Stimulated activated CD8-positive, alpha-beta memory T cell treated with anti-CD3 and anti-CD28 coated beads, Interleukin-4, amount 100 ng/mL, for 48 hours (primary cell): ENCODE data around the gene STIM1.

ENCODE experiments used
- DNase-seq: peaks from one replicate; pipeline ENCODE4 v3.0.0-alpha.2; 2020

STIM1 gene

DNA sequence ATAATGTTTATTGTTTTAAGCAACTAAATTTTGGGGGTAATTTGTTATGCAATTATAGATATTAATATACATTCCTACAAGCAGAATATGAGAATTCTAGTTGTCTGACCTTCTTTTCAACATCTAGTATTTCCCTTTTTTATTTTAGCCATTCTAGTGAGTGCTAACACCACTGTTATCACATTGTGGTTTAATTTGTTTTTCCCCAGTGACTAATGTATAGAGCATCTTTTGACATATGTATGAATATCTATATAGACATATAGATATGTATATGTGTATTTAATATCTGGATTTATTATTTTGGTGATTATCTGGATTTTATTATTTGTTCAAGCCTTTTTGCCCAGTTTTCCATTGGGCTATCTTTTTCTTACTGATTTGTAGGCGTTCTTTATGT lies 66.6 kb downstream of the STIM1 start:
- DNase-seq: no peak

DNA sequence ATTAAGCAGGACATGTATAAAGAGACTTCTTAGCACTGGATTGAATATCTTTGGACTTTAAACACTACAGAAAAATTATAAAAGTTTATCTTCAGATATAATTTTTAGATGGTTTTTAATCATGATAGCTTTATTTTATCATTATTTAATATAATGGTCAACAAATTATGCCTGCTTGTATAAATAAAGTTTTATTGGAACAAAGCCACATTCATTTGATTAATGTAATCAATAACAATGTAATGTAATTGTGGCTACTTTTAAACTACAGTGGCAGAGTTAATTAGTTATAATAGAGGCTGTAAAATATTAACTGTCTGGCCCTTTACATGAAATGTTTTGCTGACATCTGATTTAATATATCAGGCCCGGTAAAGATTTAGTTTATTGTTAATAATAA lies 70.0 kb downstream of the STIM1 start:
- no peak for DNase-seq

DNA sequence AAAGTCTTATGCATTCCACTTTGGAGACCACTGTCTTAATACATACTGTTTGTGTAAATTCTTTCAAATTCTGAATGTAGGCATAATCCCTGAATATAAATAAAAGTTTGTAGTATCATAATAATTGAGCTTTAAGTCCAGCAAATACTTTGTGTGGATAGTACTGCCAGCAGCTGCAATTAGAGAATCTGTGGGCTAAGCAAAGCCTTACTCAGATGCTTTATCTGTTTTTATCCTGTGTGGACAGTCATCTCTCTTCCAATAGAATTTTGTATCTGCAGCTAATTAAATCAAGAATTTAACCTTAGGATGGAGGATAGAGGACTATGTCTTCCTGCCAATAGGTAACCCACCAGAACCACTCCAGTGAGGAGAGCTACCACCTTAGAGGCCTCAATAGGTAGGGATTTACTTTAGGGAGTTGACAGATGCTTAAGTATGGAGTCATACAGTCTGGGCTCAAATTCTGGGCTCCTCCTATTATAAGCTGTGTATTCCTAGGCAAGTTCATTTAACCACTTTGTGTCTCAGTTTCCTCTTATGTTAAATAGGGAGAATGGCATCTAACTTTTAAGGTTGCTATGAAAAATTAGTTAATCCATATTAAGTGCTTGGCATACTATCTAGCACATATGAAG lies 71.1 kb downstream of the STIM1 start:
- DNase-seq: no peak

DNA sequence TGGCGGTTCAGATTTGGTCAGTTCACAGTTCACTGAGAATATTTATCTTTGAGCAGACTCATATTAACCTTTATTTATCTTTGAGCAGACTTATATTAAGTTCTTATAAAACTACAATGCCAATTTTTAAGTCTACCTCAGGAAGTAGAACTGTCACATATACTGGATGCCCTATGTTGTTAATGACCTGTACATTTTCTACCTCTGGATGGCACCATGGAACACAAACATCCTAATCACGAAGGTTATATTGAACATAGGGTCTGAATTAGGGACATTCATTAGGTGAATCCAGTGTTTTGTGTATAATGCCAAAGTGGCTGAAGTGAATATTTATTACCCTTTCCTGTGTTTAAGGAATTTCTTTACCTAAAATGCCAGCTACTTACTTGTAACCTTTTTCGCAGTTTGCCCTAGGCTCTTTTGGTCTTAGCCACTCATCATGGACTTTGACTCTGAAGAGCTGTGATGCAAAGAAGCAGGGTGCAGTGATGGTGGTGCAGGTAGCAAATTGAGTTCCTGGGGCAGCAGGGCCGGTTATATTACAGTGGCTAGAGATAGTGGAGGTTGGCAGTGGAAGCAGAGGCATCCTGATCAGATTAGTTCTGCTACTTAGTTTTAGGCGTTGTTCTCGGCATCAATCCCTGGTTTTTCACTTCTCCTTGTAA lies 71.8 kb downstream of the STIM1 start:
- DNase-seq: no peak

DNA sequence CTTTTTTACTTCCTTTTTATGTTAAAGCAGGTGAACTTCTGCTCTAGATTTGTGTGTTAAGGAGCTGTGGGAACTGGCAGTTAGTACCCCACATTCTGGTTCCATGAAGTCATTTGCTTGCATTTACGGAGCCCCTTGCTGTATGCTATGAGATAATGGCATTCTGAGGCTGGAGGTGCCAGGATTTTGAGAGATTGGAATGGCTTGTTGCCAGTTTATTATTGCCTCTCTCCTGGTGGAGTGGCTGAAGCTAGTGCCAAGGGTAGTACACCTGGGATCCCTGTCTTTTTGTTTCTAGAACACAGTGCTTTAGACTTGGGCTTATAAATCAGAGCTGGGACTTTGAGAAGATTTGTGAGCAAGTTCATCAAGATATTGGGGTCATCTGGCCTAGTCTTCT lies 73.8 kb downstream of the STIM1 start:
- no peak for DNase-seq

DNA sequence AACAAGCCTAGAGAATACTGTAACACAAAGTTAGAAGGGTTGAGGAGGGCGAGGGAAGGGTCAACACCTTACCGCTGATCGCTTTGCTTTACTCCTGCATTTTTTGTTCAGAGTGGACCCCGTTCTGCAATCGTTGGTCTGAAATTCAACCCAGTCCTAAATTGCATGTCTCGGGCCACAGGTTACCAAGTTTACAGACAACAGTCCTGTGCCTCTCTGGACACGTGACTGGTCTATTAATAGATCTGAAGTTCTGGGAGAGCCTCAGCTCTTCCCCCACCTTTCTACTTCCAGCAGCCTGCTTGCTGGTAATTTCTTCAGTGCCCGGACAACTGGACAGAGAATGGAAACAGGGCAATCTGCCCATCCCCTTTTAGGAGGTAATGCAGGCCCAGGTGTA lies 74.2 kb downstream of the STIM1 start:
- DNase-seq: no peak

DNA sequence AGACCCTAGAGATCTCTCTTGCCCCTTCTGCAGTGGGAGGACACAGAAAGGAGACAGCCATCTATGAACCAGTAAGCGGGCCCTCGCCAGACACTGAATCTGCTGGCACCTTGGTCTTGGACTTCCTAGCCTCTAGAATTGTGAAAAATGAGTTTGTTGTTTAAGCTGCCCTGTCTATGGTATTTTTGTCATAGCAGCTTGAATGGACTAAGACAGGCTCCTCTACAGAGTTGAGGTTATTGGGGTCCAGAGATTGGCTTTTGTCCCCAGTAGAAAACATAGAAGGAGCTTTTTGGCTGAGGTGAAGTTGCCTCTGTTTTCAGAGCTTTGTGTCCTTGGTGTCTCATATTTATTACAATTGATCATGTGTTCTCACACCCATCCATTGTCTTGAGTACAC lies 77.2 kb downstream of the STIM1 start:
- DNase-seq: no peak

DNA sequence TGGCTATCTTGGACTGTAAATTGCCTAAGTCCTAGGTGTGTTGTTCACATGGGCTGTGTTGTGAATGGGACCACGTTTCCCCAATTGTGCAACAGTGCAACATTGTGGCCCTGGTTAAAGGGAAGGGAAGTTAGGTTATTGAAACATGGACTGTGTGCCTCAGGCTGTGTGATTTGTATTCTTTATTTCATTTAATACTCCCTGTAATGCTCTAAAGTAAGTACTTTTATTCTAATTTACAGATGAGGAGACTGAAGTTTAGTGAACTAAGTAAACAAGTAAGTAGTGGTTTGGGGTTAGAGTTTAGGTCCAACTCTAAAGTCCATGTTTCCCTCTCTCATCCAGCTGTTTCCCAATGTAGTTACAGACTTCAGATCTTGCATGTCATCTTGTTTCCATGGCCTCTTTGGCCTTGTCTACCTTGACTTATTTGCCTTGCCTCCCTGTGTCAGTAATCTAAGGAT lies 77.7 kb downstream of the STIM1 start:
- DNase-seq: no peak

DNA sequence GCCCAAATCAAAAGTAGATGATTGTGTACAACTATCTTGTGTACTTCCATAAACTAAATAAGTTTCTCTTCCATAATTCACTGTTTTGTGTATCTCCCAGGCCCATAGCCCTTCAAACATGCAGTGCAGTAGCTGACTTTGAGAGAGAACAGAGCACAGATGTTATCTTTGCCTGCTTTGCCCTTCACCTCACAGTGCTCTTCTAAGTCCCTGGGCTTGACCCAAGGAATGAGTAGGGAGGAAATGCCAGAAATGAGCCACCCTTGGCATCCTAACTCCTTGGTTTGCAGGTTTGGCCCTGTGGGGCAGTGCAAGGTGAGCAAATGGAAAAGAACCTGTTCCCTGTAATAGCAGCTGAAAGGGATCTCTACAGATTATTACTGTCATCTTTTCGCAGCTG lies 79.2 kb downstream of the STIM1 start:
- no peak for DNase-seq

DNA sequence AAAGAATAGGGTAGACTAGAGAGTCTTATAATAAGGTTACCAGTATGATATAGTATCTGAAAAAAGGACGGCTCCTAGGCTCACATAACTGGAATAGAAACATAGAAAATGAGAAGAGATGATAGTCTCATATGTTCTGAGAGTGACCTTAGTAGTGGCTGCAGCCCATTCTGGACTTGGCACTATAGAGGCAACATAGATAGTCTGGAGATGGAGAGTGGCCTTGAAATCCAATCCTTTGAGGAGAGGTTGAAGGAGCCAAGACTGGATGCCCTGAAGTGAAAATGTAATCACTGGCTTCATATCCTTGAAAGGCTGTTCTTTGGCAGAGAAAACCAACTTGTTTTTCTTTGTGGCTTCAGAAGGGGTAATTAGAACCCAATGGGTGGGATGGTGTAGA lies 81.1 kb downstream of the STIM1 start:
- DNase-seq: no peak

DNA sequence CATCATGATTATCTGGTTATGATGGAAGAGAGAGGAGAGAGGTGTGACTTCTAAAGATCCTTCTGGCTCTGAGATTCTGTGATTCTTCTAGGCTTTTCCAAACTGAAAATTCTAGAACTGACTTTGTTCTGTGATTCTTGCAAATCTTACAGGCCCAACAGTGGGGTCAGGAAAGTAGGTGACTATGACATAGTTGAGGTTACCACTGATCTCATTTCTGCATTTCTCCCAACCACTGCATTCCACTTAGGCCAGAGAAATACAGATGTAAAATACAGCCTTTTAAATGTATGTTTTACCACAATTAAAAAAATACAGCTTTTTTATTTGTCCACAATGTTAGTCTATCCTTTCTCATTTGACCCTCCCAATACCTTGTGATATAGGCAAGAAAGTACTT lies 83.7 kb downstream of the STIM1 start:
- no peak for DNase-seq

DNA sequence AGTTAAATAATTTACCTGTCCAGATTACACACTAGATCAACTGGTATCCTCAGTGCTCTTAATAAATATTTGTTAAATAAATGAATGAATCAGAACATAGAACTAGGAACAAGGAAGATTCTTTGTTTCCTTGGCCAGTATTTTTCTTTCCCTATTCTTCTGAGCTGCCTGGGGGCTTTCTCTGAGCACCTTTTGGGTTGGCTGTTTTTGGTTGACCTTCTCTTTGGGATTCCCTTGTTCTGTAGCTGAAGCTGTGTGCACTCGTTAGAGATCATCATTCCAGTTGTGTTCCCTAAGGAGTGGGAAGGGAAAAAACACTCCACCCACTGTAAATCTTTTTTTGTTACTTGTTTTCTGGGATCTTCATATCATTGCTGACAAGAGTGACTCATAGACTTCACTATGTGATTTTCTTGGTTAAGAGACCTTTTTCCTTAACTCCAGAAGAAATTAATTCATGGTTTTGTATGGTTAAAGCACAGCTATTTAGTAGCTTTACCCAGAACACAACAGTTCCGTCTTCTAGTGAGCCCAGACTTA lies 84.3 kb downstream of the STIM1 start:
- no peak for DNase-seq

DNA sequence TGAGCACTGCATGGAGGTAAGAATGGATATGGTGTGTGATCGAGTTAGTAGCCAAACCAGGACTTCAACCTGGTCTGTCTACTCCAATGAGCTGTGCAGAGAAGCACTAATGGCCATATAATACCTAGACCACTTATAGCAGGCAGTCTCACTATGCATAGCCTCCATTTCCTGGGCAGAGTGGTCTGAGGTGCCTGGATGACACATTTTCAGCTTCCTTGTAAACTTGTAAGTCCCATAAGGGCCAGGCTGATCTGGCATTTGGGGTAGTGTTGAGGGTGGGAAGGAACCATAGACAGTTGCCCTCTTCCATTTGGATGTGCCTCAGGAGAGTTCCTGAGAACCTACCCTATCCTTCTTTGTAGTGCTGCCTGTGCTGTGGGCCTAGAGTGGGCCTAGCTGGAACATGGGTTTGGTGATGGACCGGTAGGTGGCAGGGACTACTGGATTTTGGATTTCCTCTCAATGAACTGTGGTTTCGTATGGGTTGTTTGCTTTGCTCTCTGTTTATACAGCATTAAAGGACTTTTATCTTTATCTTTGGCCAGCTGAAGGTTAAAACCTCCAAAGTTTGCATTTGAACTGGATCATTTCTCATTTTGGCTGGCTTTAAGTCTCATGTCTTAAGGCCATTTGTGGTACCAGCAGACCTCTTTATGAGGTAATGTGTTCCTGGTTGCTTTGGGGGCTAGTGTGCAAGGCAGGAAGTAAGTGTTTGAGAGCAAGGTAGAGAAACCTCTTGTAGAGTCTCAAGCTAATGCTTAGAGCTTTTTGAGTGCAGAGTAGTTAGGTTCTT lies 86.9 kb downstream of the STIM1 start:
- no peak for DNase-seq

DNA sequence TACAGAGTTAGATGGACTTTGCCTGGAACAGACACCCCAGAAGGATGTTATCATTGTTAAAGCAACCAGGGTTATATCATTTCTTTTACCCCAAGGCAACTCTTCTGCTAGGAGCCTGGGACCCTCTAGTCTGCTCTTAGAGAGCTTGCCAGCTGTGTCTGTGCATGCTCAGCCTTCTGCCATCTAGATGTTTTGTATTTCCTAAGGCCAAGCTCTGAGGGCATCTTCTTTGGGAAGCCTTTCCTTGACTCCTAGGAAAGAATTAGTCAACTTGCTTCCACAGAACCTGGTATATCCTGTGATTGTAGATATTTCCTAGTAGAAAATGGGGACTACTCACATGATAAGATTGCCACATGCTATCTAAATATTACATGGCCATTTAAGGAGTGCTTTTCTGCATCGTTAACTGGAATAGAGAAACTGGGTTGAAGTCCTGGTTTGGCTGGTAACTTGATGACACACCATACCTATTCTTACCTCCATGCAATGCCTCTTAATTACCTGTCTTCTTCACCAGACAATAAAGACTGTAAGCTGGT lies 87.6 kb downstream of the STIM1 start:
- no peak for DNase-seq

DNA sequence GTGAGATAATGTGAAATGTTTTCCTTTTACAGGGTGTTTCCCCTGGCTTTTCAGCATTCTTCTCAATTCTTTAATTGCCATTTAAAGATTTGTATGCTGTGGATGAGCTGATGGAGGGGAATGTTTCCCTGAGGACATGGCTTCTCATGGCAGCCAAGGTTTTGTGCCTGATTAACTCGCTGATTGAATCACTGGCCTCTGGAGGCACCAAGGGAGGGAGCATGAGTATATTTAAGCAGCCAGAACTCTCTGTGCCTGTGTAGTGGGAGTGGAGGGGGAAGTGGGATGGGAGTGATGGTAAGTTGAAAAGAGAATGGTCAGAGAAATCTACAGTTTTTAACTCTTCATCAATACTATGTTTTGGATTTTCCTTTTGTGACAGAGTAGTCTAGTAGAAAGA lies 88.7 kb downstream of the STIM1 start:
- DNase-seq: no peak

DNA sequence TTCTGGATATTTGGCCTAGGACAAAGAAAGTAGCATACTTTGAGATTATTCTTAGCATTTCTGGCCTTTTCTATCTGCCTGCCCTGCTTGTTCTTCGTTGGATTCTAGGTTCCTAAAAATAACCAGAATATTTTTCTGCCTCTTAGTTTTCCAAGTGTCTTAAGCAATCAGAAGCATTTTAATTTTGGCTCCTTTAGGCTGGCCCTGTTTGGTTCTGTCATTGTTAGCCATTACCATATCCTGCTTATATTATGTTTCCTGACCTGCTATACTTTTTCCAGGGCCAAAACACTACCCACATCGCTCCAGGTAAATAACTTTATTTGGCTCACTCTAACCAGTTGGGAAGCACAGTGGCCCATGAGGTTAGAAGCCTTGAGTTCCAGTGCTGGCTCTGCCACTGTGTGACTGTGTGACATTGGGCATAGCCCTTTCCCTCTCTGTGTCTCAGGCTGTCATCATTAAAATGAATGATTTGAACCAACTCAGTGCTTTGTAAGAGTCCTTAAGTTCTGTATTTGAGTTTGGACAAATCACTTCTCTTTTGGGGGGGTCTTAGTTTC lies 91.1 kb downstream of the STIM1 start:
- DNase-seq: no peak

DNA sequence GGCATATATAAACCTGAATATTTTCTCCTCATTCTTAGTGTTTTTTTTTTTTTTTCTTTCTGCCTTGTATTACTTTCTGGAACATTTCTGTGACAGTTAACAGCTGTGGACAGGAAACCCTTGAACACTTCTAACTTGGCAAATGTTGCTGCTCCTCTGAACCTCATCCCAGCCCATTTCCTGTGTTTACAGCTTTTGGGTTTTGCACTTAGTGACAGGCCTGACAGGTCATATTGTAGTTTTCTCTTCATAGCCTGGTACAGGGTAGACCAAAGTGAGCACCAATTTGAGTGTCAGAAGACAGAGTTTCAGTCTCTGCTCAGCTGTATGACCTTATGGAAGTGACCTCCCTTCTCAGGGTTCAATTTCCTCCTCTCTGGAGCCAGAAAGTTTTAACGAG lies 91.6 kb downstream of the STIM1 start:
- no peak for DNase-seq

DNA sequence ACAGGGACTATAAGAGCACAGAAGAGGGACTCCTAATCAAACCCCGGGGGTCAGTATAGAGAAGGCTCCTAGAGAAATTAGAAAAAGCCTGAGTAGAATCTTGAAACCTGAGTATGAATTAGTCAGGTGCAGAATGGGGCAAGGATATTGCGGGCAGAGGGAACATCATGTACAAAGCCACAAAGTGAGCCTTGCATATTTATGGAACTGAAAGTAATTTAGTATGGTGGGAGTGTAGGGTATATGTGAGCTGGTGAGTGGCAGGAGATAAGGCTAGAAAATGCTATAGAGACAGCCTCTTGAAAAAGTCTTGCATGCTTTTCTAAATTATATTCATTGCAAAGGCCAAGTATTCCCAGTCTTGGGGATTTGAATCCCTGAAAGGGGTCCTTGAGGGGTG lies 93.7 kb downstream of the STIM1 start:
- no peak for DNase-seq

DNA sequence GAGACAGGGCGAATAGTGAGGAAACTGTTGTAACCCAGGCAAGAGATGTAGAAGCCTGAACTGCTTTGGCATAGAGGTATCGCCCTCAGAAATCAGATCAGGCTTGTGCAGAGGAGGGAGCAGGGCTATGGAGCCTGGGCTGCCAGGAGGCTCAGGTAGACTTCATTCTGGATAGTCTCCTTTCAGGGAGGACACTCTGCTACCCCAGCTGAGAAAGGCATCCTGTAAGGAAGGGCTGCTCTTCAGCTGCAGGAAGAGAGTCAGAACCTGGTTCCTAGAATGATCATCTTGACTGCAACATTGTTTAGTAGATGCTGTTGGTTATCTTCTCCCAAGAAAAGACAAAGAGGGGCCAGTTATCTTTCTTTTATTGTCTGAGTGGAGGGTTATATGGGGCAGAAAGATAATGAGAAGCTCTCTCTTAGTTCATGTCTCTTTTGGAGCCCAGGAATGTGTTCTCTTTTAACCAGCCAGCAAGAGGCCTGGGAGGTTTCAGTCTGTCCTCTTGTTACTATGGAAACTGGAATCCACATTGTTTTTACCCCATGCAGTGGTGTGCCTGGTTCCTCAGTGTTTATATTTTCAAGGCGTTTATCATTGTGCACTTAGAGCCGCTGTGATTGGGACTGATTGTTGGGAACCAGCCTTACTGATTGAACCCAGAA lies 95.7 kb downstream of the STIM1 start:
- DNase-seq: no peak

DNA sequence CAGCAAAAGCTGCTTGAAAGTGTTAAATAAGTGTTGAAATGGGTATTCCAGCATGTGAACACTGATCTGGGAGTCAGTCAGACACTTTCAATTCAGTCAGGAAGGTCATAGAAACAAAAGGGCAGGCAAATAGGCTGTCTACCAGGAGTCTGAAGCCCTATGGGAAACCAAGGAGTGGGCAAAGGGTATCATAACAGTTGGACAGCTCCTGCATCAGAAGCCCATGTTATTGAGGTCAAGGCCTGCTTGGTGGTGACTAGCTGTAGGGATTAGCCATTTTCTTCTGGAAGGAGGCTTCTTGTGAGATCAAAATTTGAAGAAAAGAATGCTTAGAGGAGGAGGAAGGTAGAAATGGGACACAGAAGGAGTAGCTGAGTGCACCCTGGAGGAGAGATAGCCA lies 97.3 kb downstream of the STIM1 start:
- no peak for DNase-seq

DNA sequence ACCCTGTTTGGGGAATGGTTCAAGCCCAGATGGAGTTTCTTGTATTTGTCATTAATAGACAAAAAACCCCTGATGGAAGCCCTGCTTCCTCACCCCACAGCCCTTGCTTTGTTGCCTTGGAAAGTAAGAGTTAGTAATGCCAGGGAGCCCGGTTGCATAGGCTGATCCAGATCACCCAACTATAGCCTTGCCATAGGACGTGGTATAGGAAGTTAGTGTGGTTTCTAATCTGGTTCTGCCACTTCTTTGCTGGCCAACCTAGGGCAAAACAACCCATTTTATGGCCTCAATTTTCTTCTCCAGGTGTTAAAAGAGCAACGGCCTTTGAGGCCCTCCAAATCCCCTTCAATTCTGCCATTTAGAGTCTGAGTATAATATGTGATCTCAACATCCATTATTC lies 97.9 kb downstream of the STIM1 start:
- no peak for DNase-seq

DNA sequence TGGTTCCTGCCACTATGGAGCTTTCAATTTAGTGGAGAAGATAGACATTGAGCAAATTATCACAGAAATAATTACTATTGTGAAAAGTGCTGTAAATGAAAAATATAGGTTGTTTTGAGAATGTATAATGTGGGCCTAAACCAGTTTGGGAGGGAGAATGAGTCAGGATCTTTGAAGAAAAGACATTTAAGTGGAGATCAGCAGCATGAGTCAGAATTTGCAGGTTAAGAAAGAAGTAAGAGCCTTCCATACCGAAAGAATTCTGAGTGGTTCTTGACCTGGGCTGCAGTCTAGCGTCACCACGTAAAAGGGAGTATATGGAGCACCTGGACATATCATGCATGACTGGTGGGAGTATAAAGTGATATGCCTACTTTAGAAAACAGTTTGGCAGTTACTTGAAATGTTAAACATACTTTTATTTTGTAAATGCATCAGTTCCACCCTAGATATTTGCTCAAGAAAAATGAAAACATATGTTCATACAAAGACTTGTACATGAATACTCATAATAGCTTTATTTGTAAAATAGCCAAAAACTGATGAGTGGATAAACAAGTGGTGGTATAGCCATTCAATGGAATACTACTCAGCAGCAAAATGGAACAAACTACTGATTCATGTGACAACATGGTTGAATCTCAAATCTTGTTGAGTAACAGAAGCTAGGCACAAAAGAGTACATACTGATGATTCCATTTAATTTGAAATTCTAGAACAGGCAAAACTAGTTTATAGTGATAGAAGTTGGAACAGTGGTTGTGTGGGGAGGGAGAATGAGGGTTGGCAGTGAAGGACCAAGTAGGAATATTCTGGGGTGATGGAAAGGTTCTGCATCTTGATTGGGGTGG lies 99.2 kb downstream of the STIM1 start:
- no peak for DNase-seq
